Measurements from ENCODE around the gene ADCYAP1R1. TPM values are rescaled to one million over a fixed set of nuclear protein-coding genes. Genes with fewer than 3 reads are reported as not detected.

The ADCYAP1R1 gene
- polyA plus RNA-seq, 1 donor from 2014 or later = 8.6 TPM

GRCh38 chr7:31123726-31124125, 71.6 kb downstream of the ADCYAP1R1 start:
- Histone ChIP-seq H3K4me2 (ENCODE audit: low read length) (no peak overlapping the region), H3K9me3 (ENCODE audit: low read length) (no peaks in the 10 kb centered on the region), H3K36me3 (ENCODE audit: insufficient read depth, low read length) (no peaks in the 10 kb centered on the region), H3K4me3 (ENCODE audit: low read length) (no peak overlapping the region), H4K20me1 (ENCODE audit: insufficient read depth) (no peaks in the 10 kb centered on the region), H3K27me3 (ENCODE audit: insufficient read depth, low read depth, low read length) (no peaks in the 10 kb centered on the region), H3K9me2 (ENCODE audit: insufficient read depth, low read length) (no peaks in the 10 kb centered on the region), H2AFZ (ENCODE audit: low read depth, low read length) (no peak overlapping the region), H3F3A (ENCODE audit: insufficient read depth, low read length, poor library complexity, severe bottlenecking) (no peaks in the 10 kb centered on the region), H3K27ac (ENCODE audit: low read length) (no peak overlapping the region), H3K9ac (ENCODE audit: low read length) (no peak overlapping the region), H3K79me2 (replicated peaks; ENCODE audit: insufficient read depth, low read length) (no peaks in the 10 kb centered on the region)
- no peak for TF ChIP-seq POLR2AphosphoS5 (IDR thresholded peaks at IDR 0.05)

GRCh38 chr7:31125171-31125570, 73.1 kb downstream of the ADCYAP1R1 start:
- H3K27me3 ChIP-seq (ENCODE audit: insufficient read depth, low read depth, low read length) = no peaks in the 10 kb centered on the region
- H3K27ac ChIP-seq (ENCODE audit: low read length) = no peak overlapping the region
- no peaks in the 10 kb centered on the region for H3K79me2 ChIP-seq (replicated peaks; ENCODE audit: insufficient read depth, low read length)
- TF ChIP-seq MXI1 (conservative IDR thresholded peaks at IDR 0.05; ENCODE audit: poor library complexity, severe bottlenecking) = no peak
- TF ChIP-seq EZH2 (IDR thresholded peaks at IDR 0.05; ENCODE audit: borderline replicate concordance, insufficient read depth, low read length, poor library complexity, severe bottlenecking) = no peak
- TF ChIP-seq CTCF (IDR thresholded peaks at IDR 0.05; ENCODE audit: poor library complexity, severe bottlenecking) = no peak
- TF ChIP-seq REST (IDR thresholded peaks at IDR 0.05; ENCODE audit: borderline replicate concordance) = no peak
- TF ChIP-seq SMC3 (conservative IDR thresholded peaks at IDR 0.05; ENCODE audit: poor library complexity) = no peak
- no peaks in the 10 kb centered on the region for H3F3A ChIP-seq (ENCODE audit: insufficient read depth, low read length, poor library complexity, severe bottlenecking)
- no peak overlapping the region for H2AFZ ChIP-seq (ENCODE audit: low read depth, low read length)
- no peaks in the 10 kb centered on the region for H3K9me3 ChIP-seq (ENCODE audit: low read length)
- no peaks in the 10 kb centered on the region for H3K36me3 ChIP-seq (ENCODE audit: insufficient read depth, low read length)
- H3K4me3 ChIP-seq (ENCODE audit: low read length) = no peak overlapping the region
- H3K9me2 ChIP-seq (ENCODE audit: insufficient read depth, low read length) = no peaks in the 10 kb centered on the region
- no peak overlapping the region for H3K9ac ChIP-seq (ENCODE audit: low read length)
- no peaks in the 10 kb centered on the region for H4K20me1 ChIP-seq (ENCODE audit: insufficient read depth)
- H3K4me2 ChIP-seq (ENCODE audit: low read length) = no peak overlapping the region

GRCh38 chr7:31126976-31127375, 74.9 kb downstream of the ADCYAP1R1 start:
- no peak overlapping the region for H2AFZ ChIP-seq (ENCODE audit: low read depth, low read length)
- no peak overlapping the region for H3K4me2 ChIP-seq (ENCODE audit: low read length)
- no peaks in the 10 kb centered on the region for H3F3A ChIP-seq (ENCODE audit: insufficient read depth, low read length, poor library complexity, severe bottlenecking)
- no peaks in the 10 kb centered on the region for H3K36me3 ChIP-seq (ENCODE audit: insufficient read depth, low read length)
- no peaks in the 10 kb centered on the region for H3K79me2 ChIP-seq (replicated peaks; ENCODE audit: insufficient read depth, low read length)
- H3K9me3 ChIP-seq (ENCODE audit: low read length) = no peaks in the 10 kb centered on the region
- no peaks in the 10 kb centered on the region for H3K27me3 ChIP-seq (ENCODE audit: insufficient read depth, low read depth, low read length)
- no peak overlapping the region for H3K4me3 ChIP-seq (ENCODE audit: low read length)
- H4K20me1 ChIP-seq (ENCODE audit: insufficient read depth) = no peaks in the 10 kb centered on the region
- H3K9me2 ChIP-seq (ENCODE audit: insufficient read depth, low read length) = no peaks in the 10 kb centered on the region
- TF ChIP-seq POLR2AphosphoS5 (IDR thresholded peaks at IDR 0.05) (no peak), CTCF (IDR thresholded peaks at IDR 0.05; ENCODE audit: poor library complexity, severe bottlenecking) (peak; percentile 62), SMC3 (conservative IDR thresholded peaks at IDR 0.05; ENCODE audit: poor library complexity) (peak; percentile 74), EZH2 (IDR thresholded peaks at IDR 0.05; ENCODE audit: borderline replicate concordance, insufficient read depth, low read length, poor library complexity, severe bottlenecking) (no peak), TAF1 (IDR thresholded peaks at IDR 0.05; ENCODE audit: low read depth) (no peak), REST (IDR thresholded peaks at IDR 0.05; ENCODE audit: borderline replicate concordance) (no peak), RAD21 (conservative IDR thresholded peaks at IDR 0.05) (peak; percentile 64), EP300 (conservative IDR thresholded peaks at IDR 0.05; ENCODE audit: poor library complexity, severe bottlenecking) (no peak), MXI1 (conservative IDR thresholded peaks at IDR 0.05; ENCODE audit: poor library complexity, severe bottlenecking) (no peak)
- no peak overlapping the region for H3K27ac ChIP-seq (ENCODE audit: low read length)
- H3K9ac ChIP-seq (ENCODE audit: low read length) = no peak overlapping the region

All from neural cell (in vitro differentiated cells).